AG08395 (cell line): ENCODE results near the gene NR1H4.
"Not testable (repeated sequence)": the region's sequence is repeated elsewhere in the genome, so short reads cannot be mapped to it uniquely, and the experiment has no call there.

Experiments
- DNase-seq: peaks from one replicate; pipeline ENCODE4 v3.0.0; 2012; ENCODE audit warnings: mixed read lengths, low spot score

Gene NR1H4

DNA sequence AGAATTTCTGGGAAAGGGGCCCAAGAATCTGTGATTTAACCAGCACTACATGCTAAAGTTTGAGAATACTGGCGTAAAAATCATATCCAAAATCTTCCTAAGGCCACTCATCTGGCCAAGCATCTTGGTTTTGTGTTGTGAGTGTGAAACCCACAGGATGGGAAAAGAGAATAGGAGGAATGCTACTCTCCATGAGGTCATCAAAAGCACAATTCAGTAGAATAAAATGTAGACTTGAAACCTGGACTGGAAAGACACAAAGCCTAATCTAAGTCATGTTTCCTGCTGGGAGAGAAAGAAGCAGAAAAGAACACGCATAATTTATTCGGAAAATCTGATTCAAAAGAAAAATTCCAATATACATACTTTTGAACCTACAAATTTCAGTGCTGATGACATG is 42.3 kb downstream of the NR1H4 start:
- DNase-seq = no peak

- no peak for DNase-seq
Observed at GRCh38 chr12:100518376-100518775, 44.7 kb downstream of the NR1H4 start.

GRCh38 chr12:100520048-100520769 is 46.5 kb downstream of the NR1H4 start:
- no peak for DNase-seq

DNA sequence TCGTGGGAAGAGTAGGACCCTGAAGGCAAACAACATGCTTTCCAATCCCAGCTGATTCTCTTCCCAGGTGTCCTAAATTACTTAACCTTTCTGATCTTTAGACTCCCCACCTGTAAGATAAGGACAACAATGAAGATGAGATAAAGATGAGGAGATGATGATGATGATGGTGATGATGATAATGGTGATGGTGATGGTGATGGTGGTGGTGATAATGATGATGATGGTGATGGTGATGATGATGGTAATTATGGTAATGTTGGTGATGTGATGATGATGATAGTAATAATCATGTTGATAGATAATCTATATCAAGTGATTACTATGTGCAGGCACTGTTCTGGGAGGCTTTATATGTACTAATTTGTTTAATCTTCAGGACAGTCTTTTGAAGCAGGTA is 48.3 kb downstream of the NR1H4 start:
- DNase-seq = no peak

DNA sequence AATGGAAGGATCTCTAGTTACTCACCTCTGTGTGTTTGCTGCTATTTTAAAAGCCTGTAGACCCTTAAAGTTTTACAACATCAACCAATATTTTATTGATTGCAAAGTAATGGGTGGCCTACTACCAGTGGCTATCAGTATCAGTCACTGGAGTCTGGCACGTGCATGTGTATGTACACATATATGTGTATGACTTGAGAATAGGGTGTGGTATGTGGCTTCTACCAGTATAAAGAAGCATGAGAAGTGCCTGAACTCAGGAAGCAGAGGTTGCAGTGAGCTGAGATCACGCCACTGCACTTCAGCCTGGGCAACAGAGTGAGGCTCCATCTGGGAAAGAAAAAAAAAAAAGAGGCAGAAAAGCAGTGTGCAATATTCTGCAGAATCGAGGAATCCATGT is 54.4 kb downstream of the NR1H4 start:
- DNase-seq = no peak

GRCh38 chr12:100528471-100529127 is 54.9 kb downstream of the NR1H4 start:
- DNase-seq = no peak

DNA sequence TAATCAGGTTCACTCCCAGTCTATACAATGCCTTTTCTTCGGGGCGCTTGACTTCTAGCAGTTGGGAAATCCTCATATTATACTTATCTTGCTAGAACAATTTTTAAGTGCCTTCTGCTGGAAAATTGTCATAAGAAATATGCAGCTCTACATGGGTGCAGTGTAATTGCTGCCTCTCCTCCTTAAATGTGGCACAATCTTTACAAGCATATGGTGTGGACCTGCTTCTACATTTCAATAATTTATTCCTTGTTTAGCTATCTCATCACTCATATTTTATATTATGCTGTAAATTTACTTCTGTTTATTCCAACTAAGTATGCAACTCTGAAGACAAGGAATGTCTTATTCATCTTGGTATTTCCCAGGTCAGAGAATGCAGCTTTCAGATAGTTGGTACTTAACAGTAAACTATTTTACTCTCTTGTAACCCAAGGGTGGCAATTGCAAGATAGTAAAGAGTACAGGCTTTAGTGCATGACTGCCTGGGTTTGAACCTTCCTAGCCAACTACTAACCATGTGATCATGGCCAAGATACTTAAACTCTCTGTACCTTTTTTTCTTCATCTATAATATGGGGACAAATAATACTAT is 56.2 kb downstream of the NR1H4 start:
- DNase-seq = no peak

DNA sequence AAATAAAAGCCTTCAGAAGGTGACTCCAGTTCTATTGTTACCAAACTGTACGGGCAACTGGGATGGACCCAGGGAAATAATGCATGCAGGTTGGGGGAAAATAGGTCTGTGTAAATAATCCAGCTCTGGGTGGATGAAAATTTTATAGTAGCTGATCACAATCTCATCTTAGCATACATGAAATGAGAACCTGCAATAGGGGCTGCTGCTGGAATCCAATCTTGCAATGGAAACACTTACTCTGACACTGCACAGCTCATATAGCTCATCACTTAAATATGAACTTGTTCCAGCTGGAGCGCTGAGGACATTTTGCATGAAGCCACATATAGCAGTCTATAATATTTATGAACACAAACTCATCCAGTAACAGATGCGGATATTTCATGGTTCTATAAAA is 59.7 kb downstream of the NR1H4 start:
- no peak for DNase-seq

DNA sequence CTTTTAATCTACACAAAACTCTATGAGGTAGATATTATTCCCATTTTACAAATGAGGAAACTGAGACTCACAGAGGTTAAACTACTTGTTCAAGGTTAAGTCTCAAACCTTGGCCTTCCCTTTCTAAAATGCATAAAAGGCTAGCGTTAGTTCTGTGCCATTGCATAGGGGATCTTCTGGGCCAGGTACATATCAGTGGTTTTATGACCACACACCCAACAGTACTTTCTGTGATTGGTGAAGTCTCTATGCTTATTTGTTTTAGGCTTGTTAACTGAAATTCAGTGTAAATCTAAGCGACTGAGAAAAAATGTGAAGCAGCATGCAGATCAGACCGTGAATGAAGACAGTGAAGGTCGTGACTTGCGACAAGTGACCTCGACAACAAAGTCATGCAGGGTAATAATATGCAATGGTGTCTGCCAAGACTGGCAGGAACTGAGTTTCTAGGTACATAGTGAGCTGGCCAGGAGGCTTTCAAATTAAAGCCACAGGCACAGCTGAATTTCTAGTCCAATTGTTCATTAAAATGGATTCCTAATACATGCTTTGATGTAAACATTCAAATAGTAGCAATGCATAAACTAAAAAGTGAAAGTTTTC is 61.1 kb downstream of the NR1H4 start:
- DNase-seq = no peak

DNA sequence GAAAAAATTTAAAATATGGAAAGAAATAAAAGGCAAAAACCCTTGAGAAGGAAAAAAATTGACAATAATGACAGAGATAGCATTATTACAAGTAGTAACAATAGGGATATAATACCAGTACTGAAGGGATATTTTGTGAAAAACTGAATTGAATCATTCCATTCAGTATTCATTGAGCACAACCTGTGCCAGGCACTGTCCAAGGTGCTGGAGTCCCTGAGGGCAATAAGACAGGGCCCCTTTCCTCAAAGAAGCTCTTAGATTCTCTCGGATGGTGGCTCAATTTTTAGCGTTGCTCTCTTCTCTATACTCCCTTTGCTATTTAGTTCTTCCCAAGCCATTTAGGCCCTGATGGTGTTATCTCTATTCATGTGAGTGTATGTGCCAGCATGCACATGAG is 65.5 kb downstream of the NR1H4 start:
- peak; percentile 26 for DNase-seq

DNA sequence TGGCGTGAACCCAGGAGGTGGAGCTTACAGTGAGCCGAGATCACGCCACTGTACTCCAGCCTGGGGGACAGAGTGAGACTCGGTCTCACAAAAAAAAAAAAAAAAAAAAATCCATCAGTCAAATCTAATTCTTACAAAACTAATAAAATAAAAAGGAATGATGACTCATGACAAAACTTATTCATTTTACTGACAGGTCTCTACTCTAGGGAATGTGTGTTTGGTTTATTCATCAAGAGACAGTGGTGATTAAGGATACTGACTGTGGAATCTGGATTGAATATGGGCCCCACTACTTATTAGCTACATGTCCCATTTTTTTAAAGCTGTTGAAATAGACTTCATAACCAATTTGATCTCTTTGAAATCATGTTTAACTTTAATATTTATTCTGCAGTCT is 70.5 kb downstream of the NR1H4 start:
- DNase-seq = no peak

GRCh38 chr12:100545092-100545491 is 71.4 kb downstream of the NR1H4 start:
- no peak for DNase-seq

GRCh38 chr12:100553936-100554335 is 80.3 kb downstream of the NR1H4 start:
- DNase-seq = no peak

DNA sequence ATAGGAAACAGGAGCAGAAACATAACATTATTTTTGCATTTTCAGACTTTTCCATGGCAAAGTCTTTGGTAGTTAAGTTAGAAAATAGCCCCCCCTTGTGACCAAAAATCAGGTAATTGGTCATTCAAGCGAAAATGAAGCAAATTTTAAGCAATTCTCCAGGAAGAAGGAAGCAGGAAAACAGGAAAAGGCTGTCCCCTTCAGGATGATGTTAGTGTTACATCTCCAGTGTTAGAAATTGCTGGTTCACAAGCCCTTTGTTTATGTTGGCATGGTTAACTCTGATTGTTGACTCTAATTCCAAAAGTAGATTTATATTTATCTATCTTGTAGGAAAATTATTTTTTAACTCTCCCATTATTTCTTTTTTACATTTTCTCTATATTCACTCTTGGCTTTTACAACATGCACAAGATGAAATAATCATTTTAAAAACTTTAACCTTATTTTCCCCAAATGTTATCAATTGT is 81.0 kb downstream of the NR1H4 start:
- peak; percentile 71 for DNase-seq

DNA sequence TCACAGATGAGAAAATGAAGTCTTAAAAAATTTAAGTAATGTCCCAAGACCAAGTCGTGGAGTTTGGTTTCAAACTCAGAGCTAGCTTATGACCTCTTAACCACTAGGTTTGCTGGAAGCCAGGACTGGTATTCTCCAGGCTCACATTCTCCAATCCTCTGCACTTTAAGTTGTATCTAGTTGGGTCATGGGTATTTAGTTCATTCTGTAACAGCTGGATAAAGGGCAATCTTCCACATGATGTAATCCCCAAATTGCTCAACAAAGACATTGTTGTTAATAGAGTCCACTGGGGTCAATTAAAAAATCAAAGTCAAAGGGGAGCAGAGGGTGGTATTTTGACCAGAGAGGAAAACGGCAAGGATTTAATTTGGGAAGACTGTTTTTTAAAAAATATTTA is 82.1 kb downstream of the NR1H4 start:
- no peak for DNase-seq

DNA sequence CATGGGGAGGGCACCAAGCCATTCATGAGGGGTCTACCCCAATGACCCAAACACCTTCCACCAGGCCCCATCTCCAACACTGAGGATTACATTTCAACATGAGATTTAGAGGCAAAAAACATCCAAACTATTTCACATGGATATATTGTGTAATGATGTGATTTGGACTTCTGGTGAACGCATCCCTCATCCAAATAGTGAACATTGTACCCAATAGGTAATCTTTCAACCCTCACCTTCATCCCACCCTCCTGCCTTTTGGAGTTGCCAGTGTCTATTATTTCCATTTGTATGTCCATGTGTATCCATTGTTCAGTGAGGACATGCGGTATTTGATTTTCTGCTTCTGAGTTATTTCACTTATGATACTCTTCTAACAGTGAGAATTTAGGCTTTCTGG is 83.7 kb downstream of the NR1H4 start:
- no peak for DNase-seq

- DNase-seq = not testable (repeated sequence)
Observed at GRCh38 chr12:100559261-100559660, 85.6 kb downstream of the NR1H4 start.

GRCh38 chr12:100564090-100564489 is 90.4 kb downstream of the NR1H4 start:
- no peak for DNase-seq

DNA sequence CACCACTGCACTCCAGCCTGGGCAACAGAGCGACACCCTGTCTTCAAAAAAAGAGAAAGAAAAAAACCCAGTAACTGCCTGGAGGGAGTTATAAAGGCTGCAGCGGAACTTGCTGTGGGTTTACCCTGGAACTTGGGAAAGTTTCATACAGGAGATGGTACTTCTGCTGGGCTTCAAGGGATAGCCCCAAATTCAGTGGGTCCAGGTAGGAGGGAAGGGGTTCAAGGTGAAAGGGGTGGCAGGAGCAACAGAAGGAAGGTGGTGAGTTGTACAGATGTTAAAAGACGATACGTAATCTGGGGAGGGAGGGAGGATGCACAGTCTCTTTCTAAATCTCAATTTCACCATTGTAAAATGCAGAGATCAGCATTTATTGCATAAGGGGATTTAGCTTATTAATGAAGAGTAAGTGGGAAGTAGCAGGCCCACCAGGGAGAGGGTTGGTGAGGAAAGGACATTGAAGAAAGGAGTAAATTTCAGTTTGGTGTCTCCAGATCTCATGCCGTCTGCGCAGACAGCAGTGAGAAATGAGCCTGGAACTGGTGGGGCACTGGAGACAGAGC is 91.3 kb downstream of the NR1H4 start:
- DNase-seq = no peak

- no peak for DNase-seq
Observed at GRCh38 chr12:100565987-100566545, 92.4 kb downstream of the NR1H4 start.

DNA sequence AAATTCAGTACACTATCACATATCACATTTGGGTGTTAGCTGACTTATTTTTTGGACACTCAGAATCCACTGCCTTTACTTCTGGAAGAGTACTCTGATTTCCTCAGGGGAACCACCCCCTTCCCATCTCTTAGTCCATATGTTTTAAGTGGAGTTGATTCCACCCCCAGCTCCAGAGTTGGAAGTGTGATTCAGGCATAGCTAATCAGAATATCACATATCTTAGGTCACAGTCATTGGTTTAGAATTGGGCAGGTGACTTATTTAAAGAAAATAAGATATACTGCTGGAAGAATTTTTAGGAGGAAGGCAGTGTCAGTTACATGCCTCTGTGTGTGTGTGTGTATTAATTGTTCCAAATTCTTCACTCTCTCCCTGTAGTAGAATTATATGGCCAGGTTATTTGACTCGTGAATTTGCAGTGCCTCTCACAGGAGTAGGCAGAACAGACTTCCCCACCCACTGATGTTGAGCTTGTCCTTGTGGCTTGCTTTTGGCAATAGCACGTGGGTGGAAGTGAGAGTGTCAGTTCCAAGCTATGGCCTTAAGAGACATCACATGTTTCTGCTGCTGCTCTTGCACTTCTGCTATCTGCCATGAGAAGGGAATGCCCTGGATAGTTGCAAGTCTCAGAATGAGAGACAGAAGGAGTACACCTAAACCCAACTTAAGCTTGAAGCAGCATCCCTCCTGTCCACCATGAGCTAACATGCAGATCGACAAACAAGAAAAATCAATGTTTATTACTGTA is 93.4 kb downstream of the NR1H4 start:
- DNase-seq = no peak

DNA sequence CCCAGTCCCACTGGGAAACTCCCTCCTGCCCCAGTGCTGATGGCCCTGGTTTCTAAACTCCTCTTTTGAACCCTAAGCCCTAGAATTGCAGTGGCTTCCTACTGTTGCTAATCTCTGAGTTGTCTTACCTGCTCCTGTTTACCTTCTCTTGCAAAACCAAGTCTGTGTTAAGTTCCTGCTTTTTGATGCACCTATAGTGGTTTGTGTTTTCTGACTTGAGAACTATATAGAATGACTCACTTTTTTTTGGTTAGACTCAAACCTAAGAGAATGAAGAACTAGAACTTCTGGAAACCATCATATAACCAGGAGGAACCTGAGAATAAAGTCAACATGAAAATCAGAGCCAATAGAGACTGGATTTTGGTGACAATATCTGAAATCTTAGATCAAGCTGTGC is 94.3 kb downstream of the NR1H4 start:
- no peak for DNase-seq
